ENCODE results near the gene CFAP100.

CFAP100 gene

GRCh38 chr3:126424039-126424717 lies 29.5 kb downstream of the CFAP100 start:
- no peak for DNase-seq

- no peak for DNase-seq
Measured at GRCh38 chr3:126424751-126425150, 30.0 kb downstream of the CFAP100 start.

- DNase-seq: no peak
Measured at GRCh38 chr3:126431103-126431534, 36.4 kb downstream of the CFAP100 start.

GRCh38 chr3:126432361-126433104 lies 37.8 kb downstream of the CFAP100 start:
- DNase-seq: no peak

- no peak for DNase-seq
Measured at GRCh38 chr3:126433105-126433430, 38.4 kb downstream of the CFAP100 start.

GRCh38 chr3:126433496-126434263 lies 39.0 kb downstream of the CFAP100 start:
- no peak for DNase-seq

GRCh38 chr3:126434264-126434590 lies 39.5 kb downstream of the CFAP100 start:
- no peak for DNase-seq

- no peak for DNase-seq
Measured at GRCh38 chr3:126434931-126435411, 40.3 kb downstream of the CFAP100 start.

- no peak for DNase-seq
Measured at GRCh38 chr3:126435456-126436315, 41.0 kb downstream of the CFAP100 start.

GRCh38 chr3:126436826-126437717 lies 42.4 kb downstream of the CFAP100 start:
- no peak for DNase-seq

- DNase-seq: no peak
Measured at GRCh38 chr3:126438186-126438585, 43.5 kb downstream of the CFAP100 start.

- DNase-seq: no peak
Measured at GRCh38 chr3:126438746-126439145, 44.0 kb downstream of the CFAP100 start.

- no peak for DNase-seq
Measured at GRCh38 chr3:126439346-126439967, 44.7 kb downstream of the CFAP100 start.

- no peak for DNase-seq
Measured at GRCh38 chr3:126439968-126440708, 45.4 kb downstream of the CFAP100 start.

GRCh38 chr3:126440709-126440995 lies 45.9 kb downstream of the CFAP100 start:
- no peak for DNase-seq

GRCh38 chr3:126441256-126441880 lies 46.7 kb downstream of the CFAP100 start:
- no peak for DNase-seq

GRCh38 chr3:126442094-126442855 lies 47.6 kb downstream of the CFAP100 start:
- no peak for DNase-seq

- DNase-seq: no peak
Measured at GRCh38 chr3:126442856-126443242, 48.1 kb downstream of the CFAP100 start.

- DNase-seq: no peak
Measured at GRCh38 chr3:126445506-126445905, 50.8 kb downstream of the CFAP100 start.

- DNase-seq: no peak
Measured at GRCh38 chr3:126446301-126446700, 51.6 kb downstream of the CFAP100 start.
